HepG2 (cell line): ENCODE measurements around the gene EXOC3. TPM values are rescaled to one million over a fixed set of nuclear protein-coding genes. Genes with fewer than 3 reads are reported as not detected.

Experiments used
- ATAC-seq: fragments of 200-7000 bp; cut with Tn5 transposase; 3 replicates; pipeline ENCODE4 v1.9.1; 2020; ENCODE audit warnings: mild to moderate bottlenecking, moderate library complexity
- BruUV-seq: library from RNA; stranded (reverse); fragments of 400-500 nt; replicated peaks from 2 replicates; lab custom pipeline; 2021; lab: Mats Ljungman, UMichigan
- CTCF ChIA-PET: fragments of 300-600 bp; formaldehyde crosslinking; extraction: SDS; loops from one replicate; lab custom pipeline; 2021; ENCODE audit warnings: low total read pairs, inconsistent platforms, low intra/inter-chr PET ratio; lab: Yijun Ruan, JAX
- POLR2A ChIA-PET: fragments of 350-600 bp; sonication (Branson Sonifier 250); formaldehyde crosslinking; loops from one replicate; lab custom pipeline; 2020; ENCODE audit warnings: antibody characterized with exemption, inconsistent platforms; lab: Yijun Ruan, JAX
- DNase-seq: peaks from one replicate; pipeline ENCODE4 v3.0.0-alpha.2; 2015; ENCODE audit warnings: low spot score
- FAIRE-seq: peaks from 3 replicates; lab custom pipeline; 2011; peaks lifted over from hg19 to GRCh38; lab: Jason Lieb, UNC
- H2AFZ ChIP-seq: one replicate; pipeline ENCODE4 v1.6.1; 2011; ENCODE audit warnings: low read length, inconsistent platforms
- H3K27ac ChIP-seq: fragments of 300-600 bp; 3 replicates; pipeline ENCODE4 v1.8.0; 2011; ENCODE audit warnings: mixed run types, mild to moderate bottlenecking, mixed read lengths, low read length, inconsistent platforms; ENCODE audit not compliant: insufficient read depth; ENCODE audit errors: extremely low read length
- H3K27me3 ChIP-seq, 2 experiments: fragments of 200-600 bp in 1 of 2; 2 replicates in 1 of 2; 3 replicates in 1 of 2; pipeline versions ENCODE4 v1.6.0 to v1.8.0; 2011; ENCODE audit warnings: low read length in 2 of 2, mild to moderate bottlenecking in 2 of 2, moderate library complexity in 2 of 2, inconsistent platforms in 1 of 2; ENCODE audit not compliant: insufficient read depth in 2 of 2, control insufficient read depth in 1 of 2
- H3K36me3 ChIP-seq, 2 experiments: fragments of 200-600 bp in 1 of 2; replicated peaks in 1 of 2; 2 replicates in 1 of 2; 3 replicates in 1 of 2; pipeline versions ENCODE4 v1.5.1 to v1.8.0; 2011; ENCODE audit warnings: low read length in 2 of 2, inconsistent platforms in 1 of 2; ENCODE audit not compliant: insufficient read depth in 2 of 2, control insufficient read depth in 1 of 2
- H3K4me1 ChIP-seq: 2 replicates; pipeline ENCODE4 v1.5.1; 2012; ENCODE audit warnings: low read length, inconsistent platforms; ENCODE audit not compliant: insufficient read depth
- H3K4me2 ChIP-seq: 2 replicates; pipeline ENCODE4 v1.6.0; 2011; ENCODE audit warnings: low read depth, low read length, inconsistent platforms
- H3K4me3 ChIP-seq, 3 experiments: fragments of 200-600 bp in 1 of 3; sonication (generic), shearing (Covaris generic) in 1 of 3; replicated peaks in 1 of 3; 2 replicates each; pipeline ENCODE4 v1.5.1; 2011 to 2016; ENCODE audit warnings: low read length in 3 of 3, inconsistent platforms in 2 of 3, low read depth in 2 of 3, mild to moderate bottlenecking in 2 of 3, control low read depth in 1 of 3, mixed read lengths in 1 of 3; ENCODE audit not compliant: insufficient read depth in 1 of 3
- H3K79me2 ChIP-seq: one replicate; pipeline ENCODE4 v1.6.1; 2011; ENCODE audit warnings: low read length, inconsistent platforms; ENCODE audit not compliant: insufficient read depth
- H3K9ac ChIP-seq: 2 replicates; pipeline ENCODE4 v1.6.0; 2011; ENCODE audit warnings: mild to moderate bottlenecking, low read depth, low read length, inconsistent platforms; ENCODE audit not compliant: insufficient read depth
- H3K9me3 ChIP-seq: 2 replicates; pipeline ENCODE4 v1.5.1; 2012; ENCODE audit warnings: mild to moderate bottlenecking, low read length
- H4K20me1 ChIP-seq: 2 replicates; pipeline ENCODE4 v1.6.0; 2011; ENCODE audit warnings: inconsistent platforms, mild to moderate bottlenecking, low read length, moderate library complexity; ENCODE audit not compliant: insufficient read depth
- E2F1 ChIP-seq: sonication (generic); formaldehyde crosslinking; IDR thresholded peaks from 2 replicates; pipeline ENCODE4 v1.5.0; 2020; ENCODE audit warnings: missing genetic modification reagents
- HDAC6 ChIP-seq: fragments of 200-600 bp; sonication (generic); IDR thresholded peaks from 2 replicates; pipeline ENCODE4 v1.7.0; 2017; ENCODE audit warnings: mild to moderate bottlenecking, antibody characterized with exemption, low read length, low read depth
- NR2F6 ChIP-seq, 2 experiments: IDR thresholded peaks; 2 replicates each; pipeline ENCODE4 v1.6.1; 2016; ENCODE audit warnings: antibody characterized with exemption in 1 of 2, mild to moderate bottlenecking in 1 of 2
- PAF1 ChIP-seq: IDR thresholded peaks from 2 replicates; pipeline ENCODE4 v1.6.1; 2016; ENCODE audit warnings: missing genetic modification reagents, missing compliant biosample characterization
- PHF20 ChIP-seq: sonication (generic); formaldehyde crosslinking; IDR thresholded peaks from 2 replicates; pipeline ENCODE4 v1.5.0; 2020; ENCODE audit warnings: mild to moderate bottlenecking, missing genetic modification reagents
- RBAK ChIP-seq: sonication (generic); formaldehyde crosslinking; IDR thresholded peaks from 2 replicates; pipeline ENCODE4 v1.5.1; 2020; ENCODE audit warnings: mild to moderate bottlenecking, missing genetic modification reagents
- REST ChIP-seq, 2 experiments: IDR thresholded peaks; 2 replicates each; pipeline ENCODE4 v1.6.1; 2011 to 2012; ENCODE audit warnings: low read length in 2 of 2, borderline replicate concordance in 1 of 2, low read depth in 1 of 2, mild to moderate bottlenecking in 1 of 2, moderate library complexity in 1 of 2
- SP140L ChIP-seq: sonication (generic); formaldehyde crosslinking; IDR thresholded peaks from 2 replicates; pipeline ENCODE4 v1.4.0; 2020; ENCODE audit warnings: missing genetic modification reagents, borderline replicate concordance
- ZKSCAN5 ChIP-seq: sonication (generic); formaldehyde crosslinking; IDR thresholded peaks from 2 replicates; pipeline ENCODE4 v1.5.1; 2020; ENCODE audit warnings: mild to moderate bottlenecking, missing genetic modification reagents
- ZNF253 ChIP-seq: sonication (generic); formaldehyde crosslinking; IDR thresholded peaks from 2 replicates; pipeline ENCODE4 v1.8.0; 2022; ENCODE audit warnings: mild to moderate bottlenecking, missing genetic modification reagents, borderline replicate concordance
- ZNF280D ChIP-seq: sonication (generic); formaldehyde crosslinking; IDR thresholded peaks from 2 replicates; pipeline ENCODE4 v1.5.1; 2020; ENCODE audit warnings: mild to moderate bottlenecking, missing genetic modification reagents
- ZNF337 ChIP-seq: sonication (generic); formaldehyde crosslinking; IDR thresholded peaks from 2 replicates; pipeline ENCODE4 v1.5.1; 2020; ENCODE audit warnings: missing genetic modification reagents, low read depth, mild to moderate bottlenecking, borderline replicate concordance
- ZNF557 ChIP-seq: sonication (generic); formaldehyde crosslinking; IDR thresholded peaks from 2 replicates; pipeline ENCODE4 v1.4.0; 2020; ENCODE audit warnings: missing genetic modification reagents
- ZNF572 ChIP-seq: sonication (generic); formaldehyde crosslinking; IDR thresholded peaks from 2 replicates; pipeline ENCODE4 v1.5.1; 2020; ENCODE audit warnings: mild to moderate bottlenecking, missing genetic modification reagents
- ZUFSP ChIP-seq: sonication (generic); formaldehyde crosslinking; IDR thresholded peaks from 2 replicates; pipeline ENCODE4 v1.9.0; 2021; ENCODE audit warnings: missing genetic modification reagents, mild to moderate bottlenecking, borderline replicate concordance
- WGBS: methylation state at CpG from one replicate; pipeline ENCODE4 v1.1.6; 2017; ENCODE audit warnings: low lambda C conversion rate; 5-methylcytosine and 5-hydroxymethylcytosine counted together
- in situ Hi-C: cut with HindIII; loops from 2 replicates; pipeline ENCODE4 v1.10.0; 2017; ENCODE audit warnings: low pct_unique_long_range_greater_than_20kb; ENCODE audit not compliant: extremely low pct_ligation_motif_present
- intact Hi-C: fragments of 100-400 bp; cut with micrococcal nuclease; formaldehyde crosslinking; loops from one replicate; pipeline ENCODE4 v1.10.0; 2022; ENCODE audit not compliant: unreplicated experiment
- polyA plus RNA-seq, 8 experiments: library from polyadenylated mRNA; depleted of rRNA in 3 of 8; stranded (reverse) in 7 of 8; unstranded in 1 of 8; fragments of >200 nt; fragmentation: Illumina TruSeq in 4 of 8; extraction: Trizol in 4 of 8; gene quantifications; 2 replicates each; pipeline versions ENCODE4 v1.2.1 to v1.2.3, GENCODE V29; 2011 to 2016; ENCODE audit warnings: low read depth in 4 of 8, missing spikeins in 1 of 8, mixed read lengths in 1 of 8; ENCODE audit not compliant: insufficient read depth in 1 of 8
- total RNA-seq, 5 experiments: library from RNA; depleted of rRNA; stranded (reverse); fragments of >200 nt; fragmentation: Illumina TruSeq; extraction: Trizol; gene quantifications; 2 replicates each; pipeline ENCODE4 v1.2.3, GENCODE V29; 2016; ENCODE audit warnings: low read depth in 1 of 5

The EXOC3 gene
- total and polyA plus RNA-seq, 2 of the 13 experiments (the other 11 are each of a cell fraction or from before 2014, with no cell fraction given) = 9.2 to 20.5 TPM

GRCh38 chr5:407051-407450 is 35.9 kb upstream of the EXOC3 start (continued):
- TF ChIP-seq ZNF280D = no peak
- no peak for TF ChIP-seq ZNF253
- TF ChIP-seq ZKSCAN5 (CRISPR knock-in tag) = no peak
- no peak for TF ChIP-seq ZNF557 (CRISPR knock-in tag)
- TF ChIP-seq ZNF572 = no peak
- no peak for TF ChIP-seq HDAC6
- no peak for TF ChIP-seq SP140L
- no peak for TF ChIP-seq PHF20 (CRISPR knock-in tag)
- no peak for TF ChIP-seq RBAK

GRCh38 chr5:407801-408268 is 35.1 kb upstream of the EXOC3 start:
- H3K9ac ChIP-seq = no peak overlapping the region
- in situ Hi-C loops = no loop called here
- ATAC-seq (no peak), DNase-seq (no peak), FAIRE-seq (no peak)
- no peaks in the 10 kb centered on the region for H3K36me3 ChIP-seq
- BruUV-seq = no TSS peak
- H2AFZ ChIP-seq = no peak overlapping the region
- H3K9me3 ChIP-seq = no peaks in the 10 kb centered on the region
- no peak overlapping the region for H3K4me2 ChIP-seq
- H3K4me3 ChIP-seq = no peak overlapping the region
- ChIA-PET POLR2A (no interaction called here), CTCF (no interaction called here)
- H4K20me1 ChIP-seq = no peaks in the 10 kb centered on the region
- H3K27me3 ChIP-seq = no peaks in the 10 kb centered on the region
- H3K4me1 ChIP-seq = no peaks in the 10 kb centered on the region
- H3K27ac ChIP-seq = no peak overlapping the region
- intact Hi-C loops = no loop called here
- H3K79me2 ChIP-seq = no peaks in the 10 kb centered on the region
- 57% methylated on average over 8 of the region's 8 CpGs for WGBS
- TF ChIP-seq NR2F6 (IDR thresholded peaks at IDR 0.05) (no peak), NR2F6 (CRISPR knock-in tag; IDR thresholded peaks at IDR 0.05) (no peak), ZNF337 (CRISPR knock-in tag) (no peak), PAF1 (CRISPR knock-in tag) (no peak), REST (IDR thresholded peaks at IDR 0.05; ENCODE audit: borderline replicate concordance in 1 of 2, low read depth in 1 of 2, low read length in 2 of 2) (no peak), E2F1 (CRISPR knock-in tag) (no peak), ZUFSP (CRISPR knock-in tag) (no peak)
